ENCODE results near the gene JAG1. TPM values are rescaled to one million over a fixed set of nuclear protein-coding genes. Genes with fewer than 3 reads are reported as not detected.

JAG1 gene
- total RNA-seq, 2 donors from 2014 or later: 6.8 to 19.7 TPM

- peaks cover 94% of the 10 kb centered on the region for H3K27me3 Mint-ChIP-seq (ENCODE audit: insufficient read depth)
- TF ChIP-seq CTCF (conservative IDR thresholded peaks at IDR 0.05): no peak
- H3K9me3 Mint-ChIP-seq: peaks cover 5% of the 10 kb centered on the region
- DNase-seq: no peak
- peaks cover 8% of the 10 kb centered on the region for H3K4me1 ChIP-seq (ENCODE audit: control insufficient read depth, insufficient read depth, low read length)
- WGBS, 2 experiments (ENCODE audit: insufficient coverage in 1 of 2, insufficient read length in 1 of 2): 89 to 95% methylated on average over 8 to 14 of the region's 15 CpGs
- H3K36me3 ChIP-seq (ENCODE audit: control insufficient read depth, insufficient read depth, low read length): no peaks in the 10 kb centered on the region
- peaks cover 53% of the 10 kb centered on the region for H3K36me3 Mint-ChIP-seq (ENCODE audit: low read depth)
- no peak overlapping the region for H3K9ac ChIP-seq (ENCODE audit: extremely low read depth, low read length, poor library complexity, severe bottlenecking)
- no peak overlapping the region for H3K4me3 ChIP-seq (ENCODE audit: low read length)
- H3K4me1 Mint-ChIP-seq: peaks cover 64% of the 10 kb centered on the region
- no peaks in the 10 kb centered on the region for H3K9me3 ChIP-seq (ENCODE audit: control insufficient read depth, low read length)
- H3K27ac Mint-ChIP-seq: no peak overlapping the region
- H3K4me3 Mint-ChIP-seq: no peak overlapping the region
- H3K27ac ChIP-seq (ENCODE audit: low read depth, low read length): peak overlapping the region; percentile 97
- peaks cover 97% of the 10 kb centered on the region for H3K27me3 ChIP-seq (ENCODE audit: control insufficient read depth, insufficient read depth, low read length, poor library complexity, severe bottlenecking)
Measured at GRCh38 chr20:10651227-10651990, 22.4 kb downstream of the JAG1 start.

- 36 to 69% methylated on average over 3 of the region's 3 CpGs for WGBS, 2 experiments (ENCODE audit: insufficient coverage in 1 of 2, insufficient read length in 1 of 2)
- Mint-ChIP-seq H3K4me3 (no peak overlapping the region), H3K27me3 (ENCODE audit: insufficient read depth) (peaks cover 96% of the 10 kb centered on the region), H3K9me3 (peaks cover 5% of the 10 kb centered on the region), H3K36me3 (ENCODE audit: low read depth) (peaks cover 57% of the 10 kb centered on the region), H3K4me1 (peaks cover 51% of the 10 kb centered on the region), H3K27ac (peak overlapping the region; percentile 12)
- H3K4me1 ChIP-seq (ENCODE audit: control insufficient read depth, insufficient read depth, low read length): peaks cover 8% of the 10 kb centered on the region
- no peaks in the 10 kb centered on the region for H3K9me3 ChIP-seq (ENCODE audit: control insufficient read depth, low read length)
- H3K9ac ChIP-seq (ENCODE audit: extremely low read depth, low read length, poor library complexity, severe bottlenecking): no peak overlapping the region
- peaks cover 97% of the 10 kb centered on the region for H3K27me3 ChIP-seq (ENCODE audit: control insufficient read depth, insufficient read depth, low read length, poor library complexity, severe bottlenecking)
- no peak overlapping the region for H3K4me3 ChIP-seq (ENCODE audit: low read length)
- DNase-seq: no peak
- no peak for TF ChIP-seq CTCF (conservative IDR thresholded peaks at IDR 0.05)
- H3K27ac ChIP-seq (ENCODE audit: low read depth, low read length): peak overlapping the region; percentile 97
- H3K36me3 ChIP-seq (ENCODE audit: control insufficient read depth, insufficient read depth, low read length): peaks cover 6% of the 10 kb centered on the region
Measured at GRCh38 chr20:10649797-10650160, 24.0 kb downstream of the JAG1 start.

- WGBS, 2 experiments (ENCODE audit: insufficient coverage in 1 of 2, insufficient read length in 1 of 2): 50 to 61% methylated on average over 6 to 8 of the region's 8 CpGs
- peaks cover 45% of the 10 kb centered on the region for H3K4me1 Mint-ChIP-seq
- no peak overlapping the region for H3K4me3 ChIP-seq (ENCODE audit: low read length)
- no peak for DNase-seq
- H3K36me3 ChIP-seq (ENCODE audit: control insufficient read depth, insufficient read depth, low read length): peaks cover 6% of the 10 kb centered on the region
- H3K36me3 Mint-ChIP-seq (ENCODE audit: low read depth): peaks cover 55% of the 10 kb centered on the region
- no peaks in the 10 kb centered on the region for H3K9me3 ChIP-seq (ENCODE audit: control insufficient read depth, low read length)
- H3K9me3 Mint-ChIP-seq: no peaks in the 10 kb centered on the region
- no peak overlapping the region for H3K27ac Mint-ChIP-seq
- peak overlapping the region; percentile 97 for H3K27ac ChIP-seq (ENCODE audit: low read depth, low read length)
- H3K9ac ChIP-seq (ENCODE audit: extremely low read depth, low read length, poor library complexity, severe bottlenecking): no peak overlapping the region
- peaks cover 96% of the 10 kb centered on the region for H3K27me3 Mint-ChIP-seq (ENCODE audit: insufficient read depth)
- H3K4me3 Mint-ChIP-seq: no peak overlapping the region
- TF ChIP-seq CTCF (conservative IDR thresholded peaks at IDR 0.05): no peak
- H3K4me1 ChIP-seq (ENCODE audit: control insufficient read depth, insufficient read depth, low read length): peaks cover 8% of the 10 kb centered on the region
- H3K27me3 ChIP-seq (ENCODE audit: control insufficient read depth, insufficient read depth, low read length, poor library complexity, severe bottlenecking): peaks cover 97% of the 10 kb centered on the region
Measured at GRCh38 chr20:10649080-10649796, 24.6 kb downstream of the JAG1 start.
